ENCODE measurements around the gene RNF111.

GRCh38 chr15:59131456-59131855, 144.0 kb downstream of the RNF111 start:
- TF ChIP-seq CTCF (conservative IDR thresholded peaks at IDR 0.05; ENCODE audit: low read length) (no peak), EZH2phosphoT487 (IDR thresholded peaks at IDR 0.05; ENCODE audit: borderline replicate concordance) (no peak)

Measured in Loucy (cell line).